HG02623 (cell line): ENCODE results near the gene RHBDD2.

Source experiments
- ATAC-seq: cut with Tn5 transposase; IDR thresholded peaks from one replicate; pipeline ENCODE4 v1.9.1; 2021; ENCODE audit warnings: moderate library complexity; ENCODE audit not compliant: unreplicated experiment

Gene RHBDD2

GRCh38 chr7:75916685-75917634 lies 38.1 kb downstream of the RHBDD2 start:
- no peak for ATAC-seq

GRCh38 chr7:75920431-75921161 lies 41.8 kb downstream of the RHBDD2 start:
- ATAC-seq: no peak

- ATAC-seq: no peak
These were observed 42.6 kb downstream of the RHBDD2 start for GRCh38 chr7:75921479-75921878.

GRCh38 chr7:75922966-75923603 lies 44.3 kb downstream of the RHBDD2 start:
- ATAC-seq: no peak

GRCh38 chr7:75924256-75924655 lies 45.4 kb downstream of the RHBDD2 start:
- ATAC-seq: no peak

- ATAC-seq: no peak
These were observed 46.1 kb downstream of the RHBDD2 start for GRCh38 chr7:75924889-75925288.

GRCh38 chr7:75925717-75926435 lies 47.0 kb downstream of the RHBDD2 start:
- no peak for ATAC-seq

- no peak for ATAC-seq
These were observed 49.7 kb downstream of the RHBDD2 start for GRCh38 chr7:75928568-75928914.

- ATAC-seq: no peak
These were observed 52.8 kb downstream of the RHBDD2 start for GRCh38 chr7:75931680-75932079.

GRCh38 chr7:75937958-75938786 lies 59.3 kb downstream of the RHBDD2 start:
- no peak for ATAC-seq
